Testis (tissue), 2 donors: ENCODE measurements around the gene RASD2.

Experiments used
- CTCF ChIP-seq, 3 experiments: fragments of 450-650 bp in 2 of 3; fragments of 200-600 bp in 1 of 3; sonication (generic) in 1 of 3; IDR thresholded peaks; one replicate each; pipeline ENCODE4 v1.5.1; 2016 to 2019; ENCODE audit warnings: antibody characterized with exemption in 3 of 3, mild to moderate bottlenecking in 2 of 3, moderate library complexity in 1 of 3
- POLR2A ChIP-seq: fragments of 450-650 bp; IDR thresholded peaks from one replicate; pipeline ENCODE4 v1.6.1; 2017; ENCODE audit warnings: antibody characterized with exemption, mild to moderate bottlenecking, moderate library complexity

GRCh38 chr22:35593071-35593890 is 52.6 kb downstream of the RASD2 start:
- TF ChIP-seq POLR2A (no peak), CTCF (IDR thresholded peaks at IDR 0.05) (no peak)
